Rectal smooth muscle tissue (tissue), 1 donor: ENCODE results near the gene SAMD4B.
"Not testable (repeated sequence)": the region's sequence is repeated elsewhere in the genome, so short reads cannot be mapped to it uniquely, and the experiment has no call there.

Source experiments
- H3K27ac ChIP-seq: one replicate; pipeline ENCODE4 v1.7.0; 2013; ENCODE audit warnings: low read depth, low read length, inconsistent platforms
- H3K27me3 ChIP-seq: one replicate; pipeline ENCODE4 v1.7.0; 2013; ENCODE audit warnings: low read length; ENCODE audit not compliant: control insufficient read depth, insufficient read depth
- H3K36me3 ChIP-seq: one replicate; pipeline ENCODE4 v1.7.0; 2013; ENCODE audit warnings: low read length; ENCODE audit not compliant: control insufficient read depth, insufficient read depth
- H3K4me1 ChIP-seq: one replicate; pipeline ENCODE4 v1.7.0; 2013; ENCODE audit warnings: low read length; ENCODE audit not compliant: control insufficient read depth, insufficient read depth
- H3K4me3 ChIP-seq: one replicate; pipeline ENCODE4 v1.7.0; 2013; ENCODE audit warnings: low read length
- H3K9ac ChIP-seq: one replicate; pipeline ENCODE4 v1.7.0; 2013; ENCODE audit warnings: low read length

The SAMD4B gene

GRCh38 chr19:39332293-39332692, 9.9 kb upstream of the SAMD4B start:
- H3K9ac ChIP-seq = no peak overlapping the region
- H3K36me3 ChIP-seq = no peaks in the 10 kb centered on the region
- no peak overlapping the region for H3K4me3 ChIP-seq
- H3K4me1 ChIP-seq = no peaks in the 10 kb centered on the region
- no peaks in the 10 kb centered on the region for H3K27me3 ChIP-seq
- H3K27ac ChIP-seq = no peak overlapping the region

GRCh38 chr19:39332738-39333137, 9.5 kb upstream of the SAMD4B start:
- H3K4me1 ChIP-seq, H3K27ac ChIP-seq, H3K9ac ChIP-seq, H3K27me3 ChIP-seq, H3K4me3 ChIP-seq, H3K36me3 ChIP-seq: not testable (repeated sequence)

GRCh38 chr19:39333507-39333906, 8.7 kb upstream of the SAMD4B start:
- no peaks in the 10 kb centered on the region for H3K27me3 ChIP-seq
- no peaks in the 10 kb centered on the region for H3K4me1 ChIP-seq
- H3K4me3 ChIP-seq = no peak overlapping the region
- H3K9ac ChIP-seq = no peak overlapping the region
- no peaks in the 10 kb centered on the region for H3K36me3 ChIP-seq
- H3K27ac ChIP-seq = no peak overlapping the region

- H3K9ac ChIP-seq = no peak overlapping the region
- H3K27ac ChIP-seq = no peak overlapping the region
- H3K4me1 ChIP-seq = no peaks in the 10 kb centered on the region
- no peak overlapping the region for H3K4me3 ChIP-seq
- H3K27me3 ChIP-seq = no peaks in the 10 kb centered on the region
- H3K36me3 ChIP-seq = no peaks in the 10 kb centered on the region
Measured at GRCh38 chr19:39334444-39334976, 7.7 kb upstream of the SAMD4B start.

GRCh38 chr19:39335168-39335548, 7.1 kb upstream of the SAMD4B start:
- H3K27ac ChIP-seq = peak overlapping the region; percentile 30
- peak overlapping the region; percentile 58 for H3K4me3 ChIP-seq
- H3K36me3 ChIP-seq = no peaks in the 10 kb centered on the region
- H3K9ac ChIP-seq = peak overlapping the region; percentile 16
- no peaks in the 10 kb centered on the region for H3K4me1 ChIP-seq
- no peaks in the 10 kb centered on the region for H3K27me3 ChIP-seq

- Histone ChIP-seq H3K9ac (no peak overlapping the region), H3K27me3 (no peaks in the 10 kb centered on the region), H3K27ac (no peak overlapping the region), H3K36me3 (no peaks in the 10 kb centered on the region), H3K4me1 (peaks cover 4% of the 10 kb centered on the region), H3K4me3 (no peak overlapping the region)
Measured at GRCh38 chr19:39336483-39336882, 5.7 kb upstream of the SAMD4B start.

GRCh38 chr19:39339674-39340073, 2.5 kb upstream of the SAMD4B start:
- Histone ChIP-seq H3K4me1 (peaks cover 12% of the 10 kb centered on the region), H3K4me3 (no peak overlapping the region), H3K9ac (no peak overlapping the region), H3K27ac (no peak overlapping the region), H3K27me3 (no peaks in the 10 kb centered on the region), H3K36me3 (no peaks in the 10 kb centered on the region)

GRCh38 chr19:39340156-39340555, 2.1 kb upstream of the SAMD4B start:
- not testable (repeated sequence) for H3K27ac ChIP-seq, H3K9ac ChIP-seq, H3K4me3 ChIP-seq, H3K27me3 ChIP-seq, H3K36me3 ChIP-seq
- H3K4me1 ChIP-seq = peaks cover 12% of the 10 kb centered on the region

- Histone ChIP-seq H3K27me3 (no peaks in the 10 kb centered on the region), H3K36me3 (no peaks in the 10 kb centered on the region), H3K4me3 (peak overlapping the region; percentile 93), H3K27ac (peak overlapping the region; percentile 80), H3K4me1 (peaks cover 12% of the 10 kb centered on the region), H3K9ac (peak overlapping the region; percentile 60)
Measured at GRCh38 chr19:39341129-39341718, 997 bp upstream of the SAMD4B start.

GRCh38 chr19:39342647-39343305, 555 bp downstream of the SAMD4B start:
- Histone ChIP-seq H3K9ac (peak overlapping the region; percentile 54), H3K27me3 (no peaks in the 10 kb centered on the region), H3K36me3 (peaks cover 3% of the 10 kb centered on the region), H3K27ac (peak overlapping the region; percentile 68), H3K4me1 (peaks cover 12% of the 10 kb centered on the region), H3K4me3 (peak overlapping the region; percentile 51)

- Histone ChIP-seq H3K4me3 (no peak overlapping the region), H3K9ac (no peak overlapping the region), H3K36me3 (peaks cover 8% of the 10 kb centered on the region), H3K27ac (no peak overlapping the region), H3K27me3 (no peaks in the 10 kb centered on the region), H3K4me1 (peaks cover 10% of the 10 kb centered on the region)
Measured at GRCh38 chr19:39345956-39346355, 3.7 kb downstream of the SAMD4B start.

GRCh38 chr19:39347332-39348164, 5.3 kb downstream of the SAMD4B start:
- H3K9ac ChIP-seq = no peak overlapping the region
- H3K27ac ChIP-seq = no peak overlapping the region
- no peak overlapping the region for H3K4me3 ChIP-seq
- peaks cover 8% of the 10 kb centered on the region for H3K36me3 ChIP-seq
- no peaks in the 10 kb centered on the region for H3K27me3 ChIP-seq
- H3K4me1 ChIP-seq = peaks cover 9% of the 10 kb centered on the region
